Vagina (tissue), 2 donors: ENCODE measurements around the gene ERC2.

ENCODE experiments used
- POLR2A ChIP-seq, 2 donors: fragments of 450-650 bp; IDR thresholded peaks; one replicate each; pipeline ENCODE4 v1.6.1; 2017; ENCODE audit warnings: antibody characterized with exemption in 2 of 2, mild to moderate bottlenecking in 2 of 2, moderate library complexity in 2 of 2
- TF ChIP-seq, protein P1 (sequence below), 3 experiments: fragments of 450-650 bp in 2 of 3; fragments of 200-600 bp in 1 of 3; sonication (generic) in 1 of 3; IDR thresholded peaks; one replicate each; pipeline ENCODE4 v1.5.1; 2017 to 2019; ENCODE audit warnings: antibody characterized with exemption in 3 of 3, mild to moderate bottlenecking in 2 of 3, moderate library complexity in 2 of 3

DNA sequence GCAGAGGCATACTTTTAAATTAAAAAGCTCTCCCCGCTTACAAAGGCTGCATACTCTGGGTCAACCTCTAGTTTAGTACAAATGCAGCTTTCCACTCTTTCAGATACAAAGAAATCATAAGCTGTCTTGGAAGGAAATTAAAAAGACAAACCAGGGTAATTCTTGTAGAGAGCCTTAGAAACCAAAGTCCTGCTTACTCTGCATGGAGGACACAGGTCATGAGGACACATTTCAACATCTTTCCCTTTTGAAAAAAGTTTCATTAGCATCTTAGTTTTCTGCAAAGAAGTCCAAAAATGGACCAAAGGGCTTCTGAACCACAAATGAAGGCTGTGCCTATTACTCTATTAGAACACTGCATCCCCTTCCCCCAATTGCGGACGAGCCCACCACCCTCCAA, 930.7 kb downstream of the ERC2 start:
- TF ChIP-seq, protein P1, sequence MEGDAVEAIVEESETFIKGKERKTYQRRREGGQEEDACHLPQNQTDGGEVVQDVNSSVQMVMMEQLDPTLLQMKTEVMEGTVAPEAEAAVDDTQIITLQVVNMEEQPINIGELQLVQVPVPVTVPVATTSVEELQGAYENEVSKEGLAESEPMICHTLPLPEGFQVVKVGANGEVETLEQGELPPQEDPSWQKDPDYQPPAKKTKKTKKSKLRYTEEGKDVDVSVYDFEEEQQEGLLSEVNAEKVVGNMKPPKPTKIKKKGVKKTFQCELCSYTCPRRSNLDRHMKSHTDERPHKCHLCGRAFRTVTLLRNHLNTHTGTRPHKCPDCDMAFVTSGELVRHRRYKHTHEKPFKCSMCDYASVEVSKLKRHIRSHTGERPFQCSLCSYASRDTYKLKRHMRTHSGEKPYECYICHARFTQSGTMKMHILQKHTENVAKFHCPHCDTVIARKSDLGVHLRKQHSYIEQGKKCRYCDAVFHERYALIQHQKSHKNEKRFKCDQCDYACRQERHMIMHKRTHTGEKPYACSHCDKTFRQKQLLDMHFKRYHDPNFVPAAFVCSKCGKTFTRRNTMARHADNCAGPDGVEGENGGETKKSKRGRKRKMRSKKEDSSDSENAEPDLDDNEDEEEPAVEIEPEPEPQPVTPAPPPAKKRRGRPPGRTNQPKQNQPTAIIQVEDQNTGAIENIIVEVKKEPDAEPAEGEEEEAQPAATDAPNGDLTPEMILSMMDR (IDR thresholded peaks at IDR 0.05) = no peak
- no peak for TF ChIP-seq POLR2A (IDR thresholded peaks at IDR 0.05)
